H9 (cell line): ENCODE results near the gene ERBIN. TPM values are rescaled to one million over a fixed set of nuclear protein-coding genes. Genes with fewer than 3 reads are reported as not detected.

ENCODE experiments used
- DNase-seq: peaks from one replicate; pipeline ENCODE4 v3.0.0-alpha.2; 2017
- H2AFZ ChIP-seq: one replicate; pipeline ENCODE4 v1.6.1; 2013; ENCODE audit warnings: mild to moderate bottlenecking, low read length, control low read depth, moderate library complexity
- H2AK5ac ChIP-seq: 2 replicates; pipeline ENCODE4 v1.6.1; 2013; ENCODE audit warnings: low read length, control low read depth, mixed read lengths; ENCODE audit not compliant: insufficient read length
- H2BK120ac ChIP-seq: one replicate; pipeline ENCODE4 v1.6.1; 2013; ENCODE audit warnings: low read depth, mild to moderate bottlenecking, low read length, control low read depth, inconsistent platforms; ENCODE audit not compliant: poor library complexity, severe bottlenecking
- H2BK12ac ChIP-seq: 2 replicates; pipeline ENCODE4 v1.6.1; 2013; ENCODE audit warnings: low read length, control low read depth, mixed read lengths, low read depth; ENCODE audit not compliant: insufficient read length
- H2BK15ac ChIP-seq: 2 replicates; pipeline ENCODE4 v1.6.1; 2013; ENCODE audit warnings: low read depth, low read length, control low read depth
- H2BK20ac ChIP-seq: one replicate; pipeline ENCODE4 v1.6.1; 2013; ENCODE audit warnings: low read depth, mild to moderate bottlenecking, low read length, control low read depth, inconsistent platforms; ENCODE audit not compliant: poor library complexity, severe bottlenecking
- H2BK5ac ChIP-seq: 2 replicates; pipeline ENCODE4 v1.6.1; 2013; ENCODE audit warnings: low read length, control low read depth, mixed read lengths; ENCODE audit not compliant: insufficient read length
- H3K14ac ChIP-seq: 2 replicates; pipeline ENCODE4 v1.6.1; 2013; ENCODE audit warnings: low read length, control low read depth; ENCODE audit not compliant: insufficient read depth
- H3K18ac ChIP-seq: 2 replicates; pipeline ENCODE4 v1.6.1; 2013; ENCODE audit warnings: low read depth, mild to moderate bottlenecking, mixed read lengths, low read length, control low read depth; ENCODE audit not compliant: insufficient read length
- H3K23ac ChIP-seq: 2 replicates; pipeline ENCODE4 v1.6.1; 2013; ENCODE audit warnings: low read length, control low read depth, mixed read lengths, low read depth; ENCODE audit not compliant: insufficient read length
- H3K23me2 ChIP-seq: 2 replicates; pipeline ENCODE4 v1.6.1; 2013; ENCODE audit warnings: low read depth, mild to moderate bottlenecking, mixed read lengths, low read length, control low read depth; ENCODE audit not compliant: insufficient read length, poor library complexity, severe bottlenecking
- H3K27ac ChIP-seq: 2 replicates; pipeline ENCODE4 v1.5.1; 2013; ENCODE audit warnings: low read length, control low read depth, mixed read lengths, low read depth; ENCODE audit not compliant: insufficient read length
- H3K27me3 ChIP-seq: 2 replicates; pipeline ENCODE4 v1.6.1; 2013; ENCODE audit warnings: low read length, control low read depth, inconsistent platforms; ENCODE audit not compliant: insufficient read depth
- H3K4ac ChIP-seq: 2 replicates; pipeline ENCODE4 v1.6.1; 2013; ENCODE audit warnings: low read depth, mild to moderate bottlenecking, control low read depth, inconsistent platforms, low read length, moderate library complexity
- H3K4me1 ChIP-seq: 2 replicates; pipeline ENCODE4 v1.6.1; 2013; ENCODE audit warnings: low read length, control low read depth, inconsistent platforms; ENCODE audit not compliant: insufficient read depth
- H3K4me2 ChIP-seq: 2 replicates; pipeline ENCODE4 v1.6.1; 2013; ENCODE audit warnings: low read length, control low read depth, mixed read lengths; ENCODE audit not compliant: insufficient read length, insufficient read depth
- H3K56ac ChIP-seq: 2 replicates; pipeline ENCODE4 v1.6.1; 2013; ENCODE audit warnings: low read depth, mild to moderate bottlenecking, mixed read lengths, low read length, control low read depth; ENCODE audit not compliant: insufficient read length
- H3K79me1 ChIP-seq: 2 replicates; pipeline ENCODE4 v1.6.1; 2013; ENCODE audit warnings: low read depth, mild to moderate bottlenecking, moderate library complexity, low read length, control low read depth, inconsistent platforms; ENCODE audit not compliant: insufficient read depth, poor library complexity, severe bottlenecking
- H3K79me2 ChIP-seq: 2 replicates; pipeline ENCODE4 v1.6.1; 2013; ENCODE audit warnings: low read length, control low read depth, inconsistent platforms; ENCODE audit not compliant: insufficient read depth
- H3K9ac ChIP-seq: 2 replicates; pipeline ENCODE4 v1.6.1; 2013; ENCODE audit warnings: low read length, control low read depth, mixed read lengths; ENCODE audit not compliant: insufficient read length; ENCODE audit errors: extremely low read depth
- H3K9me3 ChIP-seq: one replicate; pipeline ENCODE4 v1.6.1; 2013; ENCODE audit warnings: low read depth, low read length, inconsistent platforms; ENCODE audit not compliant: control insufficient read depth
- H3T11ph ChIP-seq: one replicate; pipeline ENCODE4 v1.6.1; 2013; ENCODE audit warnings: mild to moderate bottlenecking, low read length, control low read depth, inconsistent platforms
- H4K20me1 ChIP-seq: one replicate; pipeline ENCODE4 v1.6.1; 2013; ENCODE audit not compliant: control insufficient read depth, insufficient read length, insufficient read depth
- H4K5ac ChIP-seq: 2 replicates; pipeline ENCODE4 v1.6.1; 2013; ENCODE audit warnings: low read depth, mild to moderate bottlenecking, mixed read lengths, low read length, control low read depth; ENCODE audit not compliant: insufficient read length
- H4K8ac ChIP-seq: replicated peaks from 2 replicates; pipeline ENCODE4 v1.6.1; 2013; ENCODE audit warnings: low read length, control low read depth, mixed read lengths, low read depth; ENCODE audit not compliant: insufficient read length
- H4K91ac ChIP-seq: 2 replicates; pipeline ENCODE4 v1.6.1; 2013; ENCODE audit warnings: low read depth, mild to moderate bottlenecking, moderate library complexity, mixed read lengths, low read length, control low read depth; ENCODE audit not compliant: insufficient read length
- H3K27ac Mint-ChIP-seq, 3 experiments: 2 replicates in 2 of 3; 3 replicates in 1 of 3; pipeline ENCODE4 v1.8.0; 2020 to 2021; ENCODE audit warnings: mixed read lengths in 3 of 3, mild to moderate bottlenecking in 1 of 3, moderate library complexity in 1 of 3
- H3K27me3 Mint-ChIP-seq: 2 replicates; pipeline ENCODE4 v1.8.0; 2021; ENCODE audit warnings: low read depth, mild to moderate bottlenecking, moderate library complexity, mixed read lengths
- H3K36me3 Mint-ChIP-seq, 3 experiments: 2 replicates in 2 of 3; 3 replicates in 1 of 3; pipeline ENCODE4 v1.8.0; 2020 to 2021; ENCODE audit warnings: low read depth in 3 of 3, mixed read lengths in 3 of 3; ENCODE audit not compliant: insufficient read depth in 1 of 3
- H3K4me1 Mint-ChIP-seq, 2 experiments: 2 replicates each; pipeline ENCODE4 v1.8.0; 2020; ENCODE audit warnings: mixed read lengths in 2 of 2
- H3K4me3 Mint-ChIP-seq, 2 experiments: 2 replicates in 1 of 2; 3 replicates in 1 of 2; pipeline ENCODE4 v1.8.0; 2020 to 2021; ENCODE audit warnings: mild to moderate bottlenecking in 2 of 2, mixed read lengths in 2 of 2, moderate library complexity in 1 of 2
- H3K9me3 Mint-ChIP-seq, 2 experiments: 2 replicates in 1 of 2; 3 replicates in 1 of 2; pipeline ENCODE4 v1.8.0; 2020; ENCODE audit warnings: mild to moderate bottlenecking in 2 of 2, mixed read lengths in 2 of 2, moderate library complexity in 1 of 2
- WGBS: extraction: QIAGEN DNeasy Blood & Tissue Kit; methylation state at CpG from one replicate; pipeline ENCODE4 v1.1.7; 2013; ENCODE audit warnings: missing lambda C conversion rate, low lambda C conversion rate, mixed read lengths; ENCODE audit not compliant: insufficient read length; ENCODE audit errors: extremely low coverage; 5-methylcytosine and 5-hydroxymethylcytosine counted together
- total RNA-seq: library from RNA; stranded (reverse); gene quantifications from 2 replicates; pipeline ENCODE4 v1.2.1, GENCODE V29; 2021
- TF ChIP-seq, protein P1 (sequence below): fragments of 200-600 bp; sonication (generic); conservative IDR thresholded peaks from 3 replicates; pipeline ENCODE4 v1.8.0; 2021; ENCODE audit warnings: antibody characterized with exemption, mild to moderate bottlenecking

Gene ERBIN
- total RNA-seq, 1 experiment from 2014 or later: 42.9 TPM

DNA sequence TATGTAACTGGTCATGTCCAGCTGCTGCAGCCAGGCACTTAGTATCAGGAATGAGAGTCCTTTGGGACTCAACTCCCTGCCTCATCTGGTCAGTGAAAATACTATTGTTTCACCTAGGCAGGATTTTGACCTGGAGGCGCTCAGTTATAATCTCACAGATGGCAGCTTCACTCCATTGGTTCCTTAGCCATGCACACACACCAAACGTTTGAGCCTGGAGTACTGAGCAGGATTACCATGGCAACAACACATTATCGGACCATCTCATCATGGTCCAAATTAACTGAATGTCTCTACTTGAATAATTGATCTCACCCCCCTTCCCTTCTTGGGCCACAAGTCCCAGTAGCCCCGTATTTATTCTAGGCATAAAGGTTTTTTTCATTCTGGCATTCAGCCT, 202.8 kb downstream of the ERBIN start:
- Histone ChIP-seq H3K4ac (no peak overlapping the region), H2AK5ac (no peak overlapping the region), H4K91ac (no peak overlapping the region), H2BK120ac (no peak overlapping the region), H3K79me1 (no peaks in the 10 kb centered on the region), H3K9ac (no peak overlapping the region), H3K4me2 (no peak overlapping the region), H2BK12ac (no peak overlapping the region), H2AFZ (no peak overlapping the region), H3K9me3 (no peaks in the 10 kb centered on the region), H4K5ac (no peak overlapping the region), H3K23me2 (no peaks in the 10 kb centered on the region), H3K4me1 (no peaks in the 10 kb centered on the region), H3K14ac (no peak overlapping the region), H4K8ac (no peak overlapping the region), H2BK20ac (no peak overlapping the region), H2BK5ac (no peak overlapping the region), H3K56ac (no peak overlapping the region), H4K20me1 (no peaks in the 10 kb centered on the region), H3K23ac (no peak overlapping the region), H2BK15ac (no peak overlapping the region), H3K79me2 (no peaks in the 10 kb centered on the region), H3T11ph (no peak overlapping the region), H3K27ac (no peak overlapping the region), H3K27me3 (no peaks in the 10 kb centered on the region), H3K18ac (no peak overlapping the region)
- DNase-seq: no peak
- peaks cover 3 to 6% of the 10 kb centered on the region in 2 experiments; a peak in 3 of 5 replicates for H3K9me3 Mint-ChIP-seq
- H3K27me3 Mint-ChIP-seq: no peaks in the 10 kb centered on the region
- WGBS: no CpG with 5 or more reads among the region's 4 CpGs
- no peak overlapping the region for H3K27ac Mint-ChIP-seq
- peaks cover 6 to 9% of the 10 kb centered on the region in 2 experiments for H3K4me1 Mint-ChIP-seq
- 0 out of 7 replicates have a peak, but pooled peaks cover 0 to 2% (median 0%) of the 10 kb centered on the region in 3 experiments for H3K36me3 Mint-ChIP-seq
- H3K4me3 Mint-ChIP-seq: no peak overlapping the region
- TF ChIP-seq, protein P1, sequence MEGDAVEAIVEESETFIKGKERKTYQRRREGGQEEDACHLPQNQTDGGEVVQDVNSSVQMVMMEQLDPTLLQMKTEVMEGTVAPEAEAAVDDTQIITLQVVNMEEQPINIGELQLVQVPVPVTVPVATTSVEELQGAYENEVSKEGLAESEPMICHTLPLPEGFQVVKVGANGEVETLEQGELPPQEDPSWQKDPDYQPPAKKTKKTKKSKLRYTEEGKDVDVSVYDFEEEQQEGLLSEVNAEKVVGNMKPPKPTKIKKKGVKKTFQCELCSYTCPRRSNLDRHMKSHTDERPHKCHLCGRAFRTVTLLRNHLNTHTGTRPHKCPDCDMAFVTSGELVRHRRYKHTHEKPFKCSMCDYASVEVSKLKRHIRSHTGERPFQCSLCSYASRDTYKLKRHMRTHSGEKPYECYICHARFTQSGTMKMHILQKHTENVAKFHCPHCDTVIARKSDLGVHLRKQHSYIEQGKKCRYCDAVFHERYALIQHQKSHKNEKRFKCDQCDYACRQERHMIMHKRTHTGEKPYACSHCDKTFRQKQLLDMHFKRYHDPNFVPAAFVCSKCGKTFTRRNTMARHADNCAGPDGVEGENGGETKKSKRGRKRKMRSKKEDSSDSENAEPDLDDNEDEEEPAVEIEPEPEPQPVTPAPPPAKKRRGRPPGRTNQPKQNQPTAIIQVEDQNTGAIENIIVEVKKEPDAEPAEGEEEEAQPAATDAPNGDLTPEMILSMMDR: no peak
